B cell (primary cell): Measurements from ENCODE around the gene SLC12A4.

Source experiments
- EZH2 ChIP-seq: IDR thresholded peaks from 2 replicates; pipeline ENCODE4 v1.6.1; 2012; ENCODE audit warnings: borderline replicate concordance, low read depth, mild to moderate bottlenecking, moderate library complexity, low read length; ENCODE audit not compliant: insufficient read depth, poor library complexity, severe bottlenecking
- TF ChIP-seq, protein P1 (sequence below): fragments of 200-600 bp; IDR thresholded peaks from one replicate; pipeline ENCODE4 v1.8.0; 2022; ENCODE audit warnings: antibody characterized with exemption, mild to moderate bottlenecking

DNA sequence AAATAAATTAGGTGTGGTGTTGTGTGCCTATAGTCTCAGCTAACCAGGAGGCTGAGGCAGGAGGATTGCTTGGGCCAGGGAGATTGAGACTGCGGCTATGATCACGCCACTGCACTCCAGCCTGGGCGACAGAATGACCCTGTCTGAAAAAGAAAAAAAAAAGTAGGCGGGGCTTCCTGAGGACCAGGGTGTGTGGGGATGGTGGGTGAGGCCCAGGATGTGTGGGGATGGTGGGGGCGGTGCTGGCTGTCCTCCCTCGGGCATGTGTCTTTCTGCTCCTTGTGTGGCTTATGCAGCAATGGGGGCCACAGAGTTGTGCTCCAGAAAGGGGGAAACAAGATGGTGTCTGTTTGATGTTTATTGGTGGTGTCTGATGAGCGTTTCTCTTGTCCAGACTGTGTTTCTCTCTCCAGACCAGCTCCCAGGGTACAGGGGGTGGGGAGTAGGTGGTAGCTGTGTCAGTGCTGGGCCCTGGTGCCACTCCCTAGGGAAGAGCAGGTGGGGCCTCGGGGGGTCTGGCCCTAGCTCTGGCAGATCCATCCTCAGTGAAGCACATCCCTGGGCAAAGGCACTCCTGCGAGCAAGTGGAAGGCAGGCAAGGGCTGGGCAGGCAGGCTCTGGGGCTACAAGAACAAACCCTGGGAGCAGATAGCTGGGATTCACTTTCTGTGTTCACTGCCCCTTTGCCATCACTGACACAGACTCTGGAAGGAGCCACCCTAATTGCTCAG is 26.8 kb downstream of the SLC12A4 start:
- TF ChIP-seq, protein P1, sequence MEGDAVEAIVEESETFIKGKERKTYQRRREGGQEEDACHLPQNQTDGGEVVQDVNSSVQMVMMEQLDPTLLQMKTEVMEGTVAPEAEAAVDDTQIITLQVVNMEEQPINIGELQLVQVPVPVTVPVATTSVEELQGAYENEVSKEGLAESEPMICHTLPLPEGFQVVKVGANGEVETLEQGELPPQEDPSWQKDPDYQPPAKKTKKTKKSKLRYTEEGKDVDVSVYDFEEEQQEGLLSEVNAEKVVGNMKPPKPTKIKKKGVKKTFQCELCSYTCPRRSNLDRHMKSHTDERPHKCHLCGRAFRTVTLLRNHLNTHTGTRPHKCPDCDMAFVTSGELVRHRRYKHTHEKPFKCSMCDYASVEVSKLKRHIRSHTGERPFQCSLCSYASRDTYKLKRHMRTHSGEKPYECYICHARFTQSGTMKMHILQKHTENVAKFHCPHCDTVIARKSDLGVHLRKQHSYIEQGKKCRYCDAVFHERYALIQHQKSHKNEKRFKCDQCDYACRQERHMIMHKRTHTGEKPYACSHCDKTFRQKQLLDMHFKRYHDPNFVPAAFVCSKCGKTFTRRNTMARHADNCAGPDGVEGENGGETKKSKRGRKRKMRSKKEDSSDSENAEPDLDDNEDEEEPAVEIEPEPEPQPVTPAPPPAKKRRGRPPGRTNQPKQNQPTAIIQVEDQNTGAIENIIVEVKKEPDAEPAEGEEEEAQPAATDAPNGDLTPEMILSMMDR, result no peak
- no peak for TF ChIP-seq EZH2
